Measurements from ENCODE around the gene FKBP14. TPM values are rescaled to one million over a fixed set of nuclear protein-coding genes. Genes with fewer than 3 reads are reported as not detected.

Gene FKBP14
- total and polyA plus RNA-seq, 2 of the 8 experiments (the other 6 are each of a cell fraction or from before 2014, with no cell fraction given): 3.2 to 20.7 TPM

GRCh38 chr7:29996321-29996720 lies 30.2 kb downstream of the FKBP14 start:
- CTCF ChIA-PET (ENCODE audit: partially characterized antibody): no interaction called here
- H3K56ac ChIP-seq (replicated peaks; ENCODE audit: insufficient read length, low read depth, low read length): no peak overlapping the region
- no peak overlapping the region for H4K91ac ChIP-seq (replicated peaks; ENCODE audit: insufficient read length, low read length)
- no peak for FAIRE-seq
- H3K4ac ChIP-seq (replicated peaks; ENCODE audit: insufficient read length, low read depth, low read length): no peak overlapping the region
- no peaks in the 10 kb centered on the region for H3K36me3 ChIP-seq (ENCODE audit: control insufficient read depth in 2 of 4, insufficient read depth in 4 of 4, low read length in 3 of 4)
- no peak overlapping the region for H2BK120ac ChIP-seq (replicated peaks; ENCODE audit: low read depth, low read length)
- H3K27ac ChIP-seq (ENCODE audit: low read depth, low read length): no peak overlapping the region
- H3K4me3 ChIP-seq (ENCODE audit: extremely low read depth in 1 of 4, insufficient read depth in 2 of 4, low read depth in 3 of 4, low read length in 4 of 4): no peak overlapping the region
- no peak for DNase-seq (ENCODE audit: low read depth in 1 of 2, low spot score in 2 of 2)
- H3K9me3 ChIP-seq (ENCODE audit: insufficient read depth in 2 of 2, low read depth in 1 of 2, low read length in 1 of 2): peaks cover 9 to 11% of the 10 kb centered on the region in 2 experiments
- POLR2A ChIA-PET (ENCODE audit: partially characterized antibody): no interaction called here
- H2BK15ac ChIP-seq (ENCODE audit: low read length): no peak overlapping the region
- no peak overlapping the region for H2BK5ac ChIP-seq (ENCODE audit: low read depth, low read length)
- H3K27me3 ChIP-seq (replicated peaks in 1 of 4; ENCODE audit: control insufficient read depth in 3 of 4, extremely low read depth in 1 of 4, insufficient read depth in 3 of 4, low read length in 3 of 4): no peaks in the 10 kb centered on the region; a peak in 1 of 7 replicates
- H3K18ac ChIP-seq (ENCODE audit: extremely low read depth, low read length): no peak overlapping the region
- no peak overlapping the region for H2BK20ac ChIP-seq (ENCODE audit: low read length)
- H4K8ac ChIP-seq (ENCODE audit: extremely low read depth, insufficient read depth, low read length): no peak overlapping the region
- no peaks in the 10 kb centered on the region; a peak in 1 of 7 replicates for H3K4me1 ChIP-seq (replicated peaks in 1 of 4; ENCODE audit: control insufficient read depth in 3 of 4, insufficient read depth in 4 of 4, low read length in 3 of 4)
- H4K5ac ChIP-seq (ENCODE audit: insufficient read length, low read depth, low read length): no peak overlapping the region
- H2AFZ ChIP-seq (ENCODE audit: low read length): no peak overlapping the region
- no peak overlapping the region for H3K4me2 ChIP-seq (ENCODE audit: insufficient read depth in 1 of 2, low read depth in 2 of 2, low read length in 2 of 2)
- no peaks in the 10 kb centered on the region for H3K79me1 ChIP-seq (ENCODE audit: low read depth, low read length)
- H3K23me2 ChIP-seq (ENCODE audit: low read depth, low read length): no peaks in the 10 kb centered on the region
- H4K20me1 ChIP-seq (replicated peaks in 1 of 2; ENCODE audit: control insufficient read depth in 1 of 2, insufficient read depth in 2 of 2, low read length in 2 of 2): no peaks in the 10 kb centered on the region
- no peak overlapping the region for H3K9ac ChIP-seq (replicated peaks in 1 of 4; ENCODE audit: extremely low read depth in 1 of 4, low read depth in 3 of 4, low read length in 3 of 4)
- no peak for TF ChIP-seq BRCA1 (IDR thresholded peaks at IDR 0.05; ENCODE audit: low read depth, low read length)
- H3K14ac ChIP-seq (ENCODE audit: insufficient read length): no peak overlapping the region
- no peak overlapping the region for H2AK5ac ChIP-seq (ENCODE audit: low read depth, low read length)
- H3K23ac ChIP-seq (ENCODE audit: insufficient read length): no peak overlapping the region
- no peak overlapping the region for H2BK12ac ChIP-seq (ENCODE audit: low read depth, low read length)
- no peaks in the 10 kb centered on the region for H3K79me2 ChIP-seq (ENCODE audit: control insufficient read depth in 1 of 2, insufficient read depth in 2 of 2, low read length in 2 of 2)

Data from H1 (cell line).